GM18867 (cell line): ENCODE measurements around the gene IRF2BP2.

Experiments
- ATAC-seq: cut with Tn5 transposase; IDR thresholded peaks from one replicate; pipeline ENCODE4 v1.9.1; 2021; ENCODE audit warnings: mild to moderate bottlenecking, moderate library complexity; ENCODE audit not compliant: unreplicated experiment

The IRF2BP2 gene

GRCh38 chr1:234610061-234610665 is at the start of gene IRF2BP2:
IRF2BP2 (minus strand) TSS chr1:234610178; CDS start chr1:234609494, 684 bp downstream.
- peak; percentile 21 for ATAC-seq

DNA sequence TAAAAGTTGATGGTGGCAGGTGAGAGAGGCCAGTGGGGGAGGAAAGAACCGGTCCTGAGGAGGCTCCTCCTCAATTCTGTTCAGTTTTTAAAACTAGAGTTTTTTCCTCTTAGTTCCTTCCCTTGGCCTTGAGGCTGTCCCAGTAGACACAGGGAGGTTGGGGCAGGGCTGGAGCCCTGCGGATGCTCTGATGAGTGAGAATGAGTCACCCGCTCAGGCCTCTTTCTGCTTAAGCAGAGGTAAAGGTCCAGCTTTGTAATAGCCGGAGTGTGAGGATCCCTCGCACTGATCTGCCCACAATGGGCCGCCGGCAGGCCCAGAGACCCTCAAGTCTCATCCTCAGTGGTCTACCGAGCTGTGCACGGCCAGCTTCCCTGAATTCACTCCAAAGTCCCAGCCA is 49.6 kb upstream of the IRF2BP2 start:
- no peak for ATAC-seq

DNA sequence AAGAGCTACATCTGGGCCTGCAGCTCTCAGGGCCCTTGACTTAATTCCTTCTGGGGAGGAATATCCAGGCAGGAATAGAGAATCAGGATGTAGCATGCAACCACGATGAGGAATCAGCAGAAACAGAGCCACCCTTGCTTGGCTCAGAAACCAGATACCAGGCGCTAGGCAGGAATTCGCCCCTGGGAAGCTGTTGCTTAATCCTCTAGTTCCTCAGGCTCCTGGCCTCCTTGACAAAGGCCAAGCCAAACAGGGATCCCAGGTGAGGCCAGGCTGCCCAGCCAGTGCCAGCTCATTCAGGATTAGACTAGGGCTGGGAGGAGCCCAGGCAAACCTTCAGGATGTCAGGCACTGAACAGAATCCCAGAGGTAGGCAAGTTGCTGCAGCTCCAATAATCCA is 48.2 kb upstream of the IRF2BP2 start:
- ATAC-seq: no peak

DNA sequence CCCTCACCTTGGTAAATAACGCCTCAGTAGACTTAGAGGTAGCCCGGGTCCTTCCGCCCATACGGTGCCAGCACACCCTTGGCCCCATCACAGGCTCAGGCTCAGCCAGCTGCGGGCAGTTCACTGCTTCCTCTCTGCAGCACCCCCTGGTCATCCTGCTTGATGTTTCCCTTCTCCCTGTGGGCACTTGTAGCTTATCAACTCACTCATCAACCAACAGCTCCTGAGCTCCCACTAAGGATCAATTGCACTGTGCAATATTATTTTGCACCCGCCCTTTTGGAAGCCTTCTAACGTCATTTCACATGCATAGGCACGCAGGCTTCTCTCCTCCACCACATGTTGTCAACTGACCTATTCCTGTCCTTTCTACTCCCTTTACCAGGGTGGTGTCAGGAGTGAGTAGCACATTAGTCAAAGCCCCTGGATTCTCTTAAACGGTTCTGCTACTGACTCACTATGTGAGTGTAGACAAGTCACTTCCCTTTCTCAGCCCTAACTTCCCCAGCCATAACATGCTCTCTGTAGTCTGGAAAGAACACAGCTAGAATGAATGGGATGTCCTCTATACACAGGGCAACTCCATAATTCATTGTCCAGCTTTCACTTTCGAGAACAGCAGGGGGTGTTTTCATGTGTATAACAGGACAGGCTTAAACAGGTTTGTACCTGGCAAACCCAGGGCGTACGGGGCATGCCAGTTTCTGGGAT is 47.1 kb upstream of the IRF2BP2 start:
- ATAC-seq: no peak

DNA sequence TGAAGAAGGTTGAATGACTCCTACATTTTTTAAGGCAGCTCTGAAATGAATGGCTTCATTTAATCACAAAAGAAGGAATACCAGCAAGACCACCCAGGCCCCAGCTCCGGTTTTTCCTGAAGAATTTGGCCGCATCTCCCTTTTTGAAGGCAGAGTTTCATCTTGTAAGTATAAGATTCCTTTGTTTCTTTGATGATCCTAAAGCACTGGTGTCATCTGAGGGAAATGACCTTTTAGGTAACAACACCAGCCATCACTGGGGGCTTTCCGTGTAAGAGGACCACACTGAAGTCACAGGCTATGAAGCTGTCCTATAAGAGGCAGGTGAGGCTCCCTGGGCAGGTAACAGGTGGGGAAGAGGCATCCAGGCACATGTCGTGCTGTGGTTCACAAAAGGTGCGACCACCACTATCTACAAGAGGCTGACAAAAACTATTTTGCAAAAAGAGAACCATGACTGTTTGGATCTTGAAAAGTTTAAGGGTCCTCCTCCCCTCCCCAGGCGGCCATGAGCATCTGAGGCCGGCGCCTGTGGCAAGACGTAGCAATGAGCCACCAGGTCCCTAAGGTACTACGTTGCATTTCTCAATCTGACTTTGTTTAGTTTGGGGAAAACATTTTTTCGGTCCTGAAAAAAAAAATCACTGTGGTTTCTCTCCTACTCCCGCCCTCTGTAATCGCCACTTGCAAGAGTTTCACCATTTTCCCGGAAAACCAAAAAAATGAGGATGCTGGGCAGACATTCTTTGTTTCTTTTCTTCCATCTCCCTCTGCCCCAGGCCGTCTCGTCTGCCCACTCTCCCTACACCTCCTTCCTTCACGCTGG is 46.3 kb upstream of the IRF2BP2 start:
- ATAC-seq: no peak

DNA sequence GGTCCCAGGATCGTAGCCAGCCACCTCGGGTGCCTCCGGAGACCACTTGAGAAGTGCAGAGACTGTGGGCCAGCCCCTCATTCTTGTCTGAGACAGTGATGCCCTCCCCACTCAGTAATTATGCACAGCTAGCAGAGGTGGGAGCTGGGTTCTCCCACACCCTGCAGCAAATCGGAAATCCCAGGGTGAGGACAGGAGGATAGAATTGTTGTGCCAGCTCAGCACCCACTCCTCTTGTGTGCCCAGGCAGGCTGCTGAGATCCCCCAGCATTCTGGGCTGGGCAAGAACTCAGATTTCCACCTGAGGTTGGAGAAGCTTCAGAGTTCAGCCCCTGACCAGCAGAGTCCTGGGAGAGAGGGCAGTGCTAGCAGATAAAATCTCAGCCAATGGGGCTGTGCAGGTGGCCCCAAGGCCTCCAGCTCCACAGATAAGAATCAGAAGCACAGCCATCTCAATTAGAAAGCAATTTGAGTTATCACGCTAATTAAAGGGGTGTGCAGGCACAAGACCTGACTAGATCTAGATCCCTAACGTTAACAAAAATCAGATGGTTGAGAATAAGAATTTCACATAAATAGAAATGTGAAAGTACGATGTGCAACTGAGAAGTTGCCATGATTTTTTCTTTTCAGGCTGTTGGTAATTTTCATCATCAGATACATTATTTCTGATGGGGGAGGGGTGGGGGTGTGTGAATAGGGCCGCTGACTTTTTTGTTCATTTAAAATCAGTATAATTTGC is 45.5 kb upstream of the IRF2BP2 start:
- ATAC-seq: no peak

- no peak for ATAC-seq
Measured at GRCh38 chr1:234654002-234654733, 44.2 kb upstream of the IRF2BP2 start.

- ATAC-seq: no peak
Measured at GRCh38 chr1:234649432-234650081, 39.6 kb upstream of the IRF2BP2 start.

GRCh38 chr1:234647758-234648157 is 37.8 kb upstream of the IRF2BP2 start:
- ATAC-seq: no peak

DNA sequence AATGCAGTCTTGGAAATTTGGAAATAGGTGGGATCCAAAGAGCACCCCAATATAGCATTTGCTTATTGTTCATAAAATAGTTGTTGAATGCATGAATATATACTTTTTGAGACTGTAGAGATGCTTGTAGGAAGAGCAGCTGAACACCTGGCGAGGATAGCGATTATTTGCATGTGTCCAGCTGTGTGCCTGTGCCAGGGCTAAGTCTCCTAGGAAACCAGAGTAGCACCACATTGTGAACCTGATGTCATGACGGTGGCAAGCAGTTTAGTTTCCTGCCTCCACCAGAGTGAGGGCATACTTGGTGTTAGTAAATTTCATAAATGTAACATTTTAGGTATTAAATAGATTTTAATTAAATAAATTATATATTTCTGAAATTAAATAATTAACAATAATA is 37.3 kb upstream of the IRF2BP2 start:
- no peak for ATAC-seq

GRCh38 chr1:234645964-234646363 is 36.0 kb upstream of the IRF2BP2 start:
- ATAC-seq: no peak

GRCh38 chr1:234645474-234645953 is 35.5 kb upstream of the IRF2BP2 start:
- ATAC-seq: no peak

DNA sequence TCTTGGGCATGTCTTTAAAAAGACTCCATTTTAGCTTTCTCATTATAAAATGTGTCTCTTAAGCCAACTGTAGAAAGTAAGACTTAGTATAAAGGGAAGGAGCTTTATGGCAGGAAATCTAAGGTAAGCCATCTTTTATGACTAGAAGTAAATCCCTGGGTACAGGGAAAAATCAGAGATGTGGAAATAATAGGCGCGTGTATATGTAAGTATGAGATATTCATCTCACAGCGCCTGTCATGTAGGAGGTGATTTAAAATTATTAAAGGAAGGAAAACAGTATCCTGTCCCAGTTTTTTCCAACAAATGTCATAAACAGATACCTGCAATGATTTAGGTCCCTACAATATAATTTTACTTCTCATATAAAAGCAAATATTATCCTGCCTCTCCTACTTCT is 35.0 kb upstream of the IRF2BP2 start:
- ATAC-seq: no peak

DNA sequence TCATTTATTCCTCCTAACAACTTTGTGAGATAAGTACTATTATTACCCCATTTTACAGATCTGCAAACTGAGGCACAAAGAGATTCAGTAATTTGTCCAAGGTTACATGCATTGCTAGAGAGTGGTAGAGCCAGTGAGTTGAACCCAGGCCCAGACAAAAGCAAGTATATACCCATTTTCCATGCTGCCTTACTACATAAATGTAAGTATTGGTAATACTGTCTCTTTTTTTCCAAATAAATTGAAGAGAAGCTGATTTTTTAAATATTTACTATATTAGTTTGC is 33.8 kb upstream of the IRF2BP2 start:
- ATAC-seq: no peak

DNA sequence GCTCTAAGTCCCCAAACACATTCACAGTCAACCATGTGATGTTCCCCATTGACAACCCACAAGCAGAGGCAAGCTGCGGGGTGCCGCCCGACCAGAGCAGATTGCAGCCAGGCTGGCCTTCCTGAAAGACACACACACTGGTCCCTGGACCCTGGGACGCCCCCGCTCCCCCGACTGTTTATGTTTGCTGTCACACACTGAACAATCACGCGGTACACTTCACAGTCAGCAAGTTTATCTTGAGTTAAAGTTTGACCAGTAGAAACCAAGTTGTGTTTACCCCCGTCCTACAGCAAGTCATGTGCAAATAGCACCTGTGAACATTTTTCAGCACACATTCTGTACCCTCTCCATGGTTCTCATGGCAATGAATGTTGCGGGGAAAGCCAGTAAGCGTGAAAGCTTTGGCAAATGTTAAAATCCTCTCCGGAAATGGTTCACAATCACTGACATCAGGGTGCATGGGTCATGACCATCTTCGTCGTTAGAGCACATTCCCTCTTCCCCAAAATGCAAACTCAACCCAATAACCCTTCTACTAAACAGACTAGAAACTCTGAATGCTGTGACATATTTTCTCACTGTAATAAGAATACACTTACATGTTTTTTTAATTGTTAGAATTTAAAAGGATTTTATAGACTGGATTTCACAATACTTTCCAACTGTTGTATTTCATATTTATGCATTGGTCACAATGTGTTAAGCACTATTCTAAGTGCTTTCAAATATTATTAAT is 33.3 kb upstream of the IRF2BP2 start:
- ATAC-seq: no peak

DNA sequence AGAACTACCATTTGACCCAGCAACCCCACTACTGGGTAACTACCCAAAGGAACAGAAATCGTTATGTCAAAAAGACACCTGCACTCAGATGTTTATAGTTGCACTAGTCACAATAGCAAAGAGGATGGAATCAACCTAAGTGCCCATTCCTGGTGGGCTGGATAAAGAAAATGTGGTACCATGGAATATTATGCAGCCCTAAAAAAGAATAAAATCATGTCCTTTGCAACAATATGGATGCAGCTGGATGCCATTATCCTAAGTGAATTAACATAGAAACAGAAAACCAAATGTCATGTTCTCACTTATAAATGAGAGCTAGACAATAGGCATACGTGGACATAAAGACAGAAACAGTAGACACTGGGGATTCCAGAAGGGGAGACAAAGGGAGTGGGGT is 32.5 kb upstream of the IRF2BP2 start:
- ATAC-seq: no peak

DNA sequence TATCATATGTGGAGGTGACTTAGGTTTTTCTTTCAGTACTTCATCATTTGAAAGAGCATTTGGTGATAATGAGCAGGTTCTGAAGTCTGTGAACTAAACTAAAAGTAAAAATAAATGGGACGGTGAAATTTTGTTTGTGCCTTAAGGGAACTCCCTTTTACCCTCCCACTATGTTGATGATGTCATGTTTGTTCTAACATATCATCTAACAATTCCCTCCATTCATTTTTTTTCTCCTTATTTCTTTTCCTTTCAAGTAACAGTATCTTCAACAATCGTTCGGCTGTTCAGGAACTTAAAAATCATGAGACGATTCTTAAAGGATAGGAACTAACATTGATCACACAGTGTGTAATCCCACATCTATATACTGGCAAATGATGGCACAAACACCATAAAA is 30.0 kb upstream of the IRF2BP2 start:
- ATAC-seq: no peak

DNA sequence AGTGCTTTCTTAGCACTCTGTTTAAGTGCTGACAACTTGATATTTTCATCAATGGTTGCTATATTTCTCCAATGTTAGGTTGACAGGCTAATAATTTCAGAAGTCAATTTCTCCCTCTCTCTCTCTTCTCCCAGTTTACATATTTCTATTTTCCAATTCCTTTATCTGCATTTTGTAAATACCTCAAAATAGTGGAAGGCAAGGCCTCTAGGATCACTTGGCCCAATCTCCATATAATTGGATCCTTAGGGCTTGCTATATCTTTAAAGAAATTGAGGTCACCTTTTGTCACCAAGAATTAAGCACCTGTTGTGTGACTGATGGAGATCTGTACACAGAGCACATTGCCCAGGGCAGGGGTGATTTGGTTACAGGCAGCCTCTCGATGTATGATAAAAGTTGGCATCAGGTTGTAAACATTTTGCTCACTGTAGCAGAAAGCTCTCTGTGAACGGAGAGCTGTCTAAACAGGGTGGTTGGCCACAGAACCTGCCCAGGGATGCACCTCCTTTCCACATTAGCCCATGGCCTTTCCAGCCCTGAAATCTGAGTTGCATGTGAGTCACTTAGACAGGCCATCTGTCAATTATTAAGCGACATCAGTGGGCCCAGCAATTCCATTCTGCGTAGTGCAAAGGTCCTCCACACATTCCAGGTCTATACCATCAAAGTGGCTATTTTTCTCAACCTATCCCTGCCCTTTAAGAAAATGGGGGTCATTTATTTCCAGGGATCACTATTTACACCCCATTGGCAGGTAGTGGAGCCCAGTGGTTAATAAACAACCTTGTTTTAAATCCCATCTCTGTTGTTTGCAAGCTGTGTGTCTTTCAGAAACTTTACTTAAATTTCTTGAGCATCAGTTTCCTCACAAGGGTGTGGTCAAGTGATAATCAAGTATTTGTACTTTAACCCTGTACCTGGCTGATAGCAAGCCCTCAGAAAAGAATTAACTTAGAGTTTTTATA is 29.1 kb upstream of the IRF2BP2 start:
- ATAC-seq: no peak
